A549 (cell line): ENCODE data around the gene TMEM259.

Experiments
- CBX8 ChIP-seq: fragments of 200-600 bp; sonication (generic); IDR thresholded peaks from 2 replicates; pipeline ENCODE4 v1.6.1; 2016
- CTCF ChIP-seq: fragments of >200 bp; sonication (Bioruptor Twin); formaldehyde crosslinking; IDR thresholded peaks from 3 replicates; pipeline ENCODE4 v1.5.1; 2016
- EP300 ChIP-seq, 2 experiments: fragments of >200 bp; sonication (Bioruptor Twin); formaldehyde crosslinking; IDR thresholded peaks; 2 replicates in 1 of 2; 3 replicates in 1 of 2; pipeline ENCODE4 v1.6.1; 2016 to 2017
- ESRRA ChIP-seq: fragments of 150-350 bp; IDR thresholded peaks from 2 replicates; pipeline ENCODE4 v1.6.1; 2014; ENCODE audit warnings: mild to moderate bottlenecking, low read length, borderline replicate concordance
- HMGXB4 ChIP-seq: fragments of 250-450 bp; sonication (Bioruptor Pico); IDR thresholded peaks from 2 replicates; pipeline ENCODE4 v1.5.0; 2021; ENCODE audit warnings: mild to moderate bottlenecking, moderate library complexity, borderline replicate concordance
- POLR2A ChIP-seq: IDR thresholded peaks from 2 replicates; pipeline ENCODE4 v1.6.1; 2012; ENCODE audit warnings: mild to moderate bottlenecking, low read length
- RAD21 ChIP-seq, 2 experiments: fragments of >200 bp in 1 of 2; sonication (Bioruptor Twin) in 1 of 2; formaldehyde crosslinking in 1 of 2; IDR thresholded peaks in 1 of 2; conservative IDR thresholded peaks in 1 of 2; 2 replicates in 1 of 2; 3 replicates in 1 of 2; pipeline ENCODE4 v1.6.1; 2012 to 2018; ENCODE audit warnings: inconsistent platforms in 1 of 2
- USF2 ChIP-seq: fragments of 450-650 bp; IDR thresholded peaks from 2 replicates; pipeline ENCODE4 v1.6.1; 2014; ENCODE audit warnings: antibody characterized with exemption
- ZSCAN20 ChIP-seq: fragments of 250-450 bp; sonication (Bioruptor Pico); IDR thresholded peaks from 2 replicates; pipeline ENCODE4 v1.8.0; 2022; ENCODE audit warnings: mild to moderate bottlenecking, moderate library complexity

GRCh38 chr19:1040476-1041271, 19.8 kb upstream of the TMEM259 start:
- no peak for TF ChIP-seq EP300 (IDR thresholded peaks at IDR 0.05)
- TF ChIP-seq CTCF: no peak
- TF ChIP-seq ZSCAN20: no peak
- TF ChIP-seq ESRRA: no peak
- no peak for TF ChIP-seq CBX8
- no peak for TF ChIP-seq POLR2A
- TF ChIP-seq HMGXB4 (CRISPR knock-in tag): no peak
- TF ChIP-seq USF2: no peak
- TF ChIP-seq RAD21 (conservative IDR thresholded peaks at IDR 0.05 in 1 of 2, IDR thresholded peaks at IDR 0.05 in 1 of 2): no peak
